ENCODE measurements around the gene ILKAP. TPM values are rescaled to one million over a fixed set of nuclear protein-coding genes. Genes with fewer than 3 reads are reported as not detected.

Gene ILKAP
- total RNA-seq, 1 experiment from 2014 or later: 53.4 TPM

- DNase-seq (ENCODE audit: low read depth, low spot score) (no peak), ATAC-seq (no peak)
- POLR2A ChIA-PET: no interaction called here
- H4K20me1 ChIP-seq (ENCODE audit: insufficient read depth): no peaks in the 10 kb centered on the region
- no peak overlapping the region for H3K4me2 ChIP-seq (ENCODE audit: low read length)
- no peak overlapping the region for H3K9ac ChIP-seq (ENCODE audit: low read length)
- H3K9me2 ChIP-seq (ENCODE audit: insufficient read depth): no peaks in the 10 kb centered on the region
- H3K4me3 ChIP-seq (replicated peaks in 1 of 2; ENCODE audit: low read depth in 1 of 2, low read length in 2 of 2): no peak overlapping the region
- no peaks in the 10 kb centered on the region for H3K9me3 ChIP-seq (ENCODE audit: control insufficient read depth in 1 of 2, insufficient read depth in 1 of 2, low read depth in 1 of 2, low read length in 2 of 2)
- peaks cover 0 to 5% of the 10 kb centered on the region in 2 experiments; a peak in 1 of 4 replicates for H3K36me3 ChIP-seq (ENCODE audit: control insufficient read depth in 1 of 2, insufficient read depth in 2 of 2, low read length in 2 of 2)
- no peak overlapping the region for H2AFZ ChIP-seq (ENCODE audit: low read depth, low read length, poor library complexity, severe bottlenecking)
- no peaks in the 10 kb centered on the region for H3K27me3 ChIP-seq (ENCODE audit: insufficient read depth, low read length)
- intact Hi-C loops (cut with micrococcal nuclease): no loop called here
- no peaks in the 10 kb centered on the region; the same call in 1 of the 2 replicates for H3K79me2 ChIP-seq (ENCODE audit: insufficient read depth, low read length)
- TF ChIP-seq JUND (IDR thresholded peaks at IDR 0.05) (no peak), SIN3A (IDR thresholded peaks at IDR 0.05; ENCODE audit: low read depth) (no peak), YY1 (IDR thresholded peaks at IDR 0.05; ENCODE audit: extremely low read depth, insufficient replicate concordance, low read depth, low read length) (no peak), CBX3 (IDR thresholded peaks at IDR 0.05; ENCODE audit: low read depth) (no peak), ZBTB33 (IDR thresholded peaks at IDR 0.05; ENCODE audit: extremely low read depth, insufficient replicate concordance, low read length) (no peak), SRF (IDR thresholded peaks at IDR 0.05; ENCODE audit: low read depth) (no peak), FOSL1 (IDR thresholded peaks at IDR 0.05; ENCODE audit: low read depth) (no peak), TCF7L2 (IDR thresholded peaks at IDR 0.05; ENCODE audit: borderline replicate concordance, extremely low read depth, insufficient read depth, insufficient read length) (no peak)
- TF ChIP-seq, protein P1, sequence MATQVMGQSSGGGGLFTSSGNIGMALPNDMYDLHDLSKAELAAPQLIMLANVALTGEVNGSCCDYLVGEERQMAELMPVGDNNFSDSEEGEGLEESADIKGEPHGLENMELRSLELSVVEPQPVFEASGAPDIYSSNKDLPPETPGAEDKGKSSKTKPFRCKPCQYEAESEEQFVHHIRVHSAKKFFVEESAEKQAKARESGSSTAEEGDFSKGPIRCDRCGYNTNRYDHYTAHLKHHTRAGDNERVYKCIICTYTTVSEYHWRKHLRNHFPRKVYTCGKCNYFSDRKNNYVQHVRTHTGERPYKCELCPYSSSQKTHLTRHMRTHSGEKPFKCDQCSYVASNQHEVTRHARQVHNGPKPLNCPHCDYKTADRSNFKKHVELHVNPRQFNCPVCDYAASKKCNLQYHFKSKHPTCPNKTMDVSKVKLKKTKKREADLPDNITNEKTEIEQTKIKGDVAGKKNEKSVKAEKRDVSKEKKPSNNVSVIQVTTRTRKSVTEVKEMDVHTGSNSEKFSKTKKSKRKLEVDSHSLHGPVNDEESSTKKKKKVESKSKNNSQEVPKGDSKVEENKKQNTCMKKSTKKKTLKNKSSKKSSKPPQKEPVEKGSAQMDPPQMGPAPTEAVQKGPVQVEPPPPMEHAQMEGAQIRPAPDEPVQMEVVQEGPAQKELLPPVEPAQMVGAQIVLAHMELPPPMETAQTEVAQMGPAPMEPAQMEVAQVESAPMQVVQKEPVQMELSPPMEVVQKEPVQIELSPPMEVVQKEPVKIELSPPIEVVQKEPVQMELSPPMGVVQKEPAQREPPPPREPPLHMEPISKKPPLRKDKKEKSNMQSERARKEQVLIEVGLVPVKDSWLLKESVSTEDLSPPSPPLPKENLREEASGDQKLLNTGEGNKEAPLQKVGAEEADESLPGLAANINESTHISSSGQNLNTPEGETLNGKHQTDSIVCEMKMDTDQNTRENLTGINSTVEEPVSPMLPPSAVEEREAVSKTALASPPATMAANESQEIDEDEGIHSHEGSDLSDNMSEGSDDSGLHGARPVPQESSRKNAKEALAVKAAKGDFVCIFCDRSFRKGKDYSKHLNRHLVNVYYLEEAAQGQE (IDR thresholded peaks at IDR 0.05; ENCODE audit: low read depth): no peak
- H3K27ac ChIP-seq (ENCODE audit: low read depth, low read length): no peak overlapping the region
- RAD21 ChIA-PET (ENCODE audit: low non-redundant PET in 1 of 2, low total read pairs in 2 of 2, uncharacterized antibody in 2 of 2, unreplicated experiment in 2 of 2): no interaction called here
- CTCF ChIA-PET: no interaction called here
- peaks cover 13 to 23% of the 10 kb centered on the region in 2 experiments for H3K4me1 ChIP-seq (ENCODE audit: control insufficient read depth in 1 of 2, insufficient read depth in 2 of 2, low read length in 2 of 2)
- no TSS peak for BruUV-seq (replicated peaks)
These were observed 39.4 kb upstream of the ILKAP start for GRCh38 chr2:238242731-238243495.
